NT2/D1 (cell line): ENCODE data around the gene RFTN1.

ENCODE experiments used
- YY1 ChIP-seq: IDR thresholded peaks from 2 replicates; pipeline ENCODE4 v1.6.1; 2011; ENCODE audit not compliant: insufficient read length, insufficient read depth
- ZNF274 ChIP-seq: IDR thresholded peaks from 2 replicates; pipeline ENCODE4 v1.6.1; 2011; ENCODE audit warnings: mild to moderate bottlenecking, low read depth, low read length

DNA sequence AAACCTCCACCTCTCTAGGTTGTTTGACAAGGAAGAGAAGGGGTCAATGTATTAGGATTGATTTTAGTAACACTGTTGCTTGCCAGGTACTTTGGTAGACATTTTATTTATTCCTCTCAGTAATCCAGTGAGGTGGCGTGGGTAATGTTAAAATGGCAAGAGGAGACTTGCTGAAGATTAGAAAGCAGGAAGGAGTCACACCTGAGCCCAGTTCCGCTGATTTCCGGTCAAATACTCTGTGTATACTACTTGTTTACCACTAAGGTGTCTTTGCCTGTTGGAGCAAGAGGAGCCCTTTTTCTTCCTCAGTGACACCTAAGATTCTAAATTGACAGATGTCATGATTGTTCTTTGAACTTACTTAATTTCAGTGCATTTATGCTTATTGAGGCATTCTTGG is 246.8 kb downstream of the RFTN1 start:
- TF ChIP-seq ZNF274: no peak
- no peak for TF ChIP-seq YY1
